GM18951 (cell line): Measurements from ENCODE around the gene GNLY.

Source experiments
- POLR2A ChIP-seq: IDR thresholded peaks from 4 replicates; pipeline ENCODE4 v1.6.1; 2011; ENCODE audit warnings: mild to moderate bottlenecking; ENCODE audit not compliant: insufficient read length, insufficient read depth; ENCODE audit errors: extremely low read depth
- in situ Hi-C: fragments of 300-500 bp; cut with MboI; formaldehyde crosslinking; loops from one replicate; pipeline ENCODE4 v1.12.0; 2022; ENCODE audit warnings: low sequenced_read_pairs, mixed read lengths, inconsistent platforms; ENCODE audit not compliant: unreplicated experiment

GNLY gene

GRCh38 chr2:85699325-85699724 is 5.2 kb downstream of the GNLY start:
- in situ Hi-C loops: no loop called here

GRCh38 chr2:85702172-85702571 is 8.0 kb downstream of the GNLY start:
- in situ Hi-C loops: no loop called here
- no peak for TF ChIP-seq POLR2A

More at GRCh38 chr2:85699325-85699724, 5.2 kb downstream of the GNLY start:
- no peak for TF ChIP-seq POLR2A

GRCh38 chr2:85702800-85703199 is 8.6 kb downstream of the GNLY start:
- in situ Hi-C loops: no loop called here
- TF ChIP-seq POLR2A: no peak

GRCh38 chr2:85703329-85703728 is 9.2 kb downstream of the GNLY start:
- in situ Hi-C loops: no loop called here
- no peak for TF ChIP-seq POLR2A

- no peak for TF ChIP-seq POLR2A
- in situ Hi-C loops: no loop called here
Observed at GRCh38 chr2:85704038-85704437, 9.9 kb downstream of the GNLY start.

- in situ Hi-C loops: no loop called here
- no peak for TF ChIP-seq POLR2A
Observed at GRCh38 chr2:85704800-85705679, 10.9 kb downstream of the GNLY start.

GRCh38 chr2:85705680-85706039 is 11.5 kb downstream of the GNLY start:
- TF ChIP-seq POLR2A: no peak
- in situ Hi-C loops: no loop called here

- TF ChIP-seq POLR2A: no peak
- in situ Hi-C loops: no loop called here
Observed at GRCh38 chr2:85706063-85706462, 11.9 kb downstream of the GNLY start.

- in situ Hi-C loops: no loop called here
- TF ChIP-seq POLR2A: no peak
Observed at GRCh38 chr2:85706599-85707296, 12.6 kb downstream of the GNLY start.

- in situ Hi-C loops: no loop called here
- no peak for TF ChIP-seq POLR2A
Observed at GRCh38 chr2:85707304-85707703, 13.1 kb downstream of the GNLY start.

- in situ Hi-C loops: no loop called here
- TF ChIP-seq POLR2A: no peak
Observed at GRCh38 chr2:85708641-85709040, 14.5 kb downstream of the GNLY start.

GRCh38 chr2:85709401-85709811 is 15.2 kb downstream of the GNLY start:
- no peak for TF ChIP-seq POLR2A
- in situ Hi-C loops: no loop called here

- TF ChIP-seq POLR2A: no peak
- in situ Hi-C loops: no loop called here
Observed at GRCh38 chr2:85710687-85711577, 16.8 kb downstream of the GNLY start.
